SK-N-MC (cell line): ENCODE data around the gene ACTN1.

Experiments used
- EZH2 ChIP-seq: fragments of 200-600 bp; sonication (generic); IDR thresholded peaks from one replicate; pipeline ENCODE4 v1.6.1; 2017; ENCODE audit warnings: antibody characterized with exemption
- FOXP2 ChIP-seq: optimal IDR thresholded peaks from 2 replicates; pipeline ENCODE3; 2011; ENCODE audit warnings: mild to moderate bottlenecking, moderate library complexity; ENCODE audit not compliant: insufficient read depth; ENCODE audit errors: extremely low read length, control extremely low read depth
- POLR2AphosphoS5 ChIP-seq: IDR thresholded peaks from 2 replicates; pipeline ENCODE4 v1.6.1; 2012; ENCODE audit warnings: mild to moderate bottlenecking, low read depth, low read length, borderline replicate concordance

- no peak for TF ChIP-seq POLR2AphosphoS5
- TF ChIP-seq EZH2 = no peak
- TF ChIP-seq FOXP2 = no peak
Measured at GRCh38 chr14:69014829-69015259, 35.7 kb upstream of the ACTN1 start.
